HG03135 (cell line): ENCODE measurements around the gene NDRG4.

ENCODE experiments used
- ATAC-seq: cut with Tn5 transposase; IDR thresholded peaks from one replicate; pipeline ENCODE4 v1.9.1; 2021; ENCODE audit warnings: mild to moderate bottlenecking, moderate library complexity; ENCODE audit not compliant: unreplicated experiment

NDRG4 gene

GRCh38 chr16:58537124-58537906 is 37.4 kb downstream of the NDRG4 start:
- ATAC-seq, result no peak

DNA sequence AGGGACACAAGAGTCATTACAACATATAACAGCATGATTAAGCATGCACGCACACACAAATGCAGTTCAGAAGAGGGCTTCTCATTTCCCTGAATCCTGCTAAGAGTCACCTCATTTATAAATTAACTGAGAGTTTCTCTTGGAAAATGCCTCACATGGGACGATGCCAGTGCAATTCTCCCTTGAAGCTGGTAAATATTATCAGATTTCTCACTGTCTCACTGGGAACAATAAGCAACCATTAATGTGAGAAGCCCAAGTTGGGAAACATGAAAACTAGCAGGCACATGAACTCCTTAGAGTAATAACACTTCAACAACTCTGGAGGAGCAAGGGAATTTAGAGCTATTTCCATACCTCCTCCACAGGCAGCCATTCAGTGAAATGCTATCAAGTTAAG is 41.8 kb downstream of the NDRG4 start:
- ATAC-seq, result no peak

DNA sequence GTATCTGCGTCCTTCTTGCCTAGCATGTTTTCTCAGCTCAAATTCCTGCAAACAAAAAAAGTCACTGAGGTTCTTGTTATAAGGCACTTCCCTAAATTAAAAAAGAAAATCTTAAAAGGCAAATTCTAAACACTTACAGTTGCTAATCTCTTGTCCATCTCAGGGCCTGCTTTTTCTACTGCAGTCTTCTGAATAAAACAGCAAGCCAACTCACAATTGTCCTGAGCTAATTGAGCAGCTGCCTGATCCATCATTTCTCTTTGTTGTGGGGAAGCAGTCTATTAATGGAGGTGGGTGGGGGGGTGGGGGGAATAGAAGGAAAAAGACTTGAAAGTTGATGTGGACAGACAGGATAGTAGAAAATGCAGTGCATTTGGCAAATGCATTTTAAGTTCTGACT is 42.3 kb downstream of the NDRG4 start:
- ATAC-seq, result no peak

DNA sequence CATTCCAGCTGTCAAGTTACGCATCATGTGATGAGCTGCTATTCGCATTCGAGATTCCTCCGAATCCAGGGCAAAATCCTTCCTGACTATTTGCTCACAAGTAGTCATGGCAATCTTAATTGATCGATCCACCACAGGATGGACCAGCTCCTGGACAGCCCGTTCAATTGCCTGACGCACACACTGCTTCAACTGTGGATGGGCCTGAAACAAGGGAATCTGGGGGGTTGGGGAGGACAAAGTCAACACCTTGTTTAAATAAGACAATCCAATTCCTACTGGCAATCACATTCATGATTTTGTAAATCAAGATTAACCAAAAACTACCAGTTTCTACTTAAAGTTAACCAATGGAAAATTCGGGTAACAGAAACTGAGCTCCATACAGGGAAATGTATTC is 43.7 kb downstream of the NDRG4 start:
- no peak for ATAC-seq

DNA sequence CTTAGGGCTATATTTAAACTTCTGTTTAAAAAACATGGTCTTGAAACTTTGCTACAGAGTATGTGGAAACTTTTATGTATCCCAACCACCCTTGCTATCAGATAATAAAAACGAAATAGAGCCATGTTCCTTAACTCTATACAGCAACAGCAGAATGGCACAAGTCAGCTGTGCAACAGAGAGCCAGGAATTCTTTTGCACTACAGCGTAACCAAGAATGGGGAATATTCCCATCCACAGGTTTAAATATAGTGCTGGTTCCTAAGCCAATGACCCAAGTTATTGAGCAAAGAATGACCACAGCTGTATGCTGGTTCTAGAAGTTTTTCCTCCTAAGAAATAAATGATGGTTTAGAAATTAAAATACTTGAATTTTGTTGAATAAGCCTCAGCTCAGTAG is 48.4 kb downstream of the NDRG4 start:
- ATAC-seq, result no peak

DNA sequence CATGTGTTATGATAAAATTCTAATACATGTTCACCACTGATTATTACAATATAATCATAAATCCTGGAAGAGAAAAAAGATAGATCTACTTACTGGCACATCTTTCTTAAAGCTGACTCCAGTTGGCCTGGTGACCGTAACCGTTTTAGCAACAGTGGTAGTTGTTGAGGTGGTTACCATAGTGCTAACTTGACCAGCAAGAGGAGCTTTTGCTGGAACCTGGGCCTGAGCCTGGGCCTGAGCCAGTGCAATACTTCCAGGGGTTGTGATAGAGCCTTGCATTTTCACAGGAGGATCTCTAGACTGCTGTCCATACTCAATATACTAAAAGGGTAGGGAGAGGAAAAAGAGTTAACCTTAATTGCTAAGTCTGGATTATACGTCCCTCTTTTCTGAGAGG is 51.6 kb downstream of the NDRG4 start:
- ATAC-seq, result no peak

DNA sequence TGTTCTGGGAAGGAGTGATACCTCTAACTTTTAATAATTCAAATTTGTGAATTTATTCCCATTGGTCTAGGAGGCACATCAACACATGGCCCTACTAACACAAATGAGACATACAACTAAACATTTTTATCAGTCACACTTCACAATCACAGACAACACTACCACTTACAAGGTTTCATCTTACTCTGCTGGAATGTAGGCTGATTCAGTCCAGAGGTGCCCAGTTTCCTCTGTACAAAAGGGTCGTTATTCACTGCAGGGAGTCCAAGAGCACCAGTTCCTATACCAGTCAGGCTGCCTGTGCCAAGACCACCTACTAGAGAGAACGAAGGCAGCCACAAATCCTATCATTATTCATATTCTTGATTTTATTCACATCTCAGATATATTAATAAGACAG is 56.7 kb downstream of the NDRG4 start:
- no peak for ATAC-seq
